Activated B cell treated with CpG ODN at 0.5 μM for 24 hours (primary cell): ENCODE measurements around the gene ACSS1. TPM values are rescaled to one million over a fixed set of nuclear protein-coding genes. Genes with fewer than 3 reads are reported as not detected.

Experiments used
- ATAC-seq: fragments of 200-7000 bp; cut with Tn5 transposase; one replicate; pipeline ENCODE4 v1.10.0; 2021; ENCODE audit warnings: low read depth, mild to moderate bottlenecking, moderate library complexity
- CTCF ChIA-PET: fragments of 350-600 bp; sonication (Branson Sonifier 250); formaldehyde crosslinking; loops from one replicate; lab custom pipeline; 2021; ENCODE audit warnings: antibody characterized with exemption; lab: Charles Lee
- POLR2A ChIA-PET: fragments of 350-600 bp; sonication (Branson Sonifier 250); formaldehyde crosslinking; loops from one replicate; lab custom pipeline; 2021; ENCODE audit warnings: antibody characterized with exemption; lab: Charles Lee
- DNase-seq: peaks from one replicate; pipeline ENCODE4 v3.0.0; 2022
- H3K27ac Mint-ChIP-seq: one replicate; pipeline ENCODE4 v1.8.0; 2020; ENCODE audit warnings: mixed read lengths
- H3K27me3 Mint-ChIP-seq: one replicate; pipeline ENCODE4 v1.8.0; 2021; ENCODE audit warnings: mixed read lengths
- H3K36me3 Mint-ChIP-seq: one replicate; pipeline ENCODE4 v1.8.0; 2021; ENCODE audit warnings: low read depth, mixed read lengths
- H3K4me1 Mint-ChIP-seq: one replicate; pipeline ENCODE4 v1.8.0; 2021; ENCODE audit warnings: mixed read lengths
- H3K4me3 Mint-ChIP-seq: one replicate; pipeline ENCODE4 v1.8.0; 2020; ENCODE audit warnings: mild to moderate bottlenecking, mixed read lengths
- H3K9me3 Mint-ChIP-seq: one replicate; pipeline ENCODE4 v1.8.0; 2020; ENCODE audit warnings: mixed read lengths
- intact Hi-C: fragments of 100-400 bp; cut with micrococcal nuclease; formaldehyde crosslinking; loops from one replicate; pipeline ENCODE4 v1.15.1; 2024
- total RNA-seq: library from RNA; stranded (reverse); gene quantifications from 2 replicates; pipeline ENCODE4 v1.2.3, GENCODE V29; 2022
- TF ChIP-seq, protein P1 (sequence below): fragments of 200-600 bp; IDR thresholded peaks from one replicate; pipeline ENCODE4 v1.8.0; 2022; ENCODE audit warnings: antibody characterized with exemption, mild to moderate bottlenecking

ACSS1 gene
- total RNA-seq, 1 donor from 2014 or later = 34.4 TPM

GRCh38 chr20:24996449-24997377 lies 61.2 kb downstream of the ACSS1 start:
- ATAC-seq (no peak), DNase-seq (no peak)
- H3K27me3 Mint-ChIP-seq = no peaks in the 10 kb centered on the region
- TF ChIP-seq, protein P1, sequence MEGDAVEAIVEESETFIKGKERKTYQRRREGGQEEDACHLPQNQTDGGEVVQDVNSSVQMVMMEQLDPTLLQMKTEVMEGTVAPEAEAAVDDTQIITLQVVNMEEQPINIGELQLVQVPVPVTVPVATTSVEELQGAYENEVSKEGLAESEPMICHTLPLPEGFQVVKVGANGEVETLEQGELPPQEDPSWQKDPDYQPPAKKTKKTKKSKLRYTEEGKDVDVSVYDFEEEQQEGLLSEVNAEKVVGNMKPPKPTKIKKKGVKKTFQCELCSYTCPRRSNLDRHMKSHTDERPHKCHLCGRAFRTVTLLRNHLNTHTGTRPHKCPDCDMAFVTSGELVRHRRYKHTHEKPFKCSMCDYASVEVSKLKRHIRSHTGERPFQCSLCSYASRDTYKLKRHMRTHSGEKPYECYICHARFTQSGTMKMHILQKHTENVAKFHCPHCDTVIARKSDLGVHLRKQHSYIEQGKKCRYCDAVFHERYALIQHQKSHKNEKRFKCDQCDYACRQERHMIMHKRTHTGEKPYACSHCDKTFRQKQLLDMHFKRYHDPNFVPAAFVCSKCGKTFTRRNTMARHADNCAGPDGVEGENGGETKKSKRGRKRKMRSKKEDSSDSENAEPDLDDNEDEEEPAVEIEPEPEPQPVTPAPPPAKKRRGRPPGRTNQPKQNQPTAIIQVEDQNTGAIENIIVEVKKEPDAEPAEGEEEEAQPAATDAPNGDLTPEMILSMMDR = no peak
- H3K9me3 Mint-ChIP-seq = no peaks in the 10 kb centered on the region
- peaks cover 33% of the 10 kb centered on the region for H3K4me1 Mint-ChIP-seq
- ChIA-PET CTCF (interaction anchor here (1.7 to 4.7 kb wide), 2 partner anchors 67 to 403 kb away, joined by 8 to 113 read pairs; no protein-coding TSS in a partner anchor), POLR2A (interaction anchor here (0.8 to 3.0 kb wide), 3 partner anchors 61 to 69 kb away, joined by 3 to 13 read pairs (median 3); partner anchors contain the start of gene ACSS1)
- intact Hi-C loops = no loop called here
- H3K4me3 Mint-ChIP-seq = no peak overlapping the region
- peaks cover 11% of the 10 kb centered on the region for H3K36me3 Mint-ChIP-seq
- no peak overlapping the region for H3K27ac Mint-ChIP-seq

DNA sequence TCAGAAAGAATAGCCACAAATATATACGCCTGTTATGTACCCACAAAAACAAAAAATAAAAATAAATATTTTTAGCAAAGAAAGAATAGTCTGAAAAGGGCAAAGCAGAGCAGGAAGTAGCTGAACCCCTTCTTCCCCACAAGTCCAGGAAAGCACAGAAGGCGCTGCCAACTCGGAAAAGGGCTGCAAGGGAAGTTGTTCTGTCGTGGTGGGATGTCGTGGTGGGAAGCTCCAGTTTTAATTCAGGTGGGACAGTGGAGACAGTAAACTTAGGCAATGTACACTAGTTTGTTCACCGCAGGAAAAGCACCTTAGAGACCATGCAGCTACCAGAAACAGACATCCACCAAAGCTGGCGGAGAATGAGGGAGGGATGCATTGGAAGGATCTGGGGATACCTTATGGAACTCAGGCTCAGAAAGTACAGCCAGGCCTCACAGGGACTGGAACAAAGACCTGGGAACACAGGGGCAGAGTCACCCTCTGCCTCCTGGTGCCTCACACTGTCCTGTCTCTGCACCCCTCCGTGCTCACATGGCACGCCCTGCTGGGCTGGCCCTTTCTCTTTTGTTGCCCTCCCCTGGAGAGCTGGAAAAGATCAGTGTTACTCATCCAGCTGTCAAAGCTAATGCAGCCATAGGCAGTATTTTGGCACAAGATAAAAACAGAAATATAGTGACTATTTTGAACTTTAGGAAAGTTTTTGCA lies 62.0 kb downstream of the ACSS1 start:
- H3K27me3 Mint-ChIP-seq = no peaks in the 10 kb centered on the region
- H3K4me3 Mint-ChIP-seq = no peak overlapping the region
- intact Hi-C loops = loop anchor here (1.0 kb wide), 5 partner anchors 47 to 403 kb away; no protein-coding TSS in a partner anchor
- H3K36me3 Mint-ChIP-seq = peaks cover 11% of the 10 kb centered on the region
- no peaks in the 10 kb centered on the region for H3K9me3 Mint-ChIP-seq
- DNase-seq (no peak), ATAC-seq (no peak)
- ChIA-PET CTCF (interaction anchor here (1.0 to 4.7 kb wide), 5 partner anchors 41 to 413 kb away, joined by 3 to 113 read pairs (median 8); no protein-coding TSS in a partner anchor), POLR2A (interaction anchor here (0.8 to 3.0 kb wide), 3 partner anchors 62 to 69 kb away, joined by 3 to 13 read pairs (median 3); partner anchors contain the start of gene ACSS1)
- H3K27ac Mint-ChIP-seq = no peak overlapping the region
- TF ChIP-seq, protein P1 = no peak
- H3K4me1 Mint-ChIP-seq = peaks cover 41% of the 10 kb centered on the region

GRCh38 chr20:24994470-24995368 lies 63.2 kb downstream of the ACSS1 start:
- Mint-ChIP-seq H3K4me1 (peaks cover 45% of the 10 kb centered on the region), H3K9me3 (no peaks in the 10 kb centered on the region), H3K27ac (peak overlapping the region; percentile 76), H3K27me3 (no peaks in the 10 kb centered on the region), H3K36me3 (peaks cover 11% of the 10 kb centered on the region), H3K4me3 (peak overlapping the region; percentile 70)
- DNase-seq (peak; percentile 65), ATAC-seq (peak; percentile 51)
- intact Hi-C loops = loop anchor here (1.0 to 5.0 kb wide), 7 partner anchors 49 to 1057 kb away; no protein-coding TSS in a partner anchor
- ChIA-PET CTCF (interaction anchor here (0.9 to 4.7 kb wide), 12 partner anchors 12 to 415 kb away, joined by 3 to 113 read pairs (median 4); no protein-coding TSS in a partner anchor), POLR2A (interaction anchor here (0.9 to 3.3 kb wide), 5 partner anchors 63 to 201 kb away, joined by 3 to 35 read pairs (median 4); partner anchors contain the start of genes ACSS1 and ENTPD6)
- TF ChIP-seq, protein P1 = no peak

GRCh38 chr20:24994186-24994465 lies 63.8 kb downstream of the ACSS1 start:
- DNase-seq (no peak), ATAC-seq (no peak)
- intact Hi-C loops = loop anchor here (5.0 kb wide), 2 partner anchors 323 to 1057 kb away; no protein-coding TSS in a partner anchor
- Mint-ChIP-seq H3K9me3 (no peaks in the 10 kb centered on the region), H3K27me3 (no peaks in the 10 kb centered on the region), H3K4me1 (peaks cover 45% of the 10 kb centered on the region), H3K4me3 (peak overlapping the region; percentile 92), H3K27ac (peak overlapping the region; percentile 27), H3K36me3 (peaks cover 11% of the 10 kb centered on the region)
- TF ChIP-seq, protein P1 = no peak
- ChIA-PET CTCF (interaction anchor here (1.0 to 4.7 kb wide), 8 partner anchors 11 to 405 kb away, joined by 3 to 113 read pairs (median 6); no protein-coding TSS in a partner anchor), POLR2A (interaction anchor here (0.9 to 3.3 kb wide), 5 partner anchors 49 to 201 kb away, joined by 3 to 35 read pairs (median 7); partner anchors contain the start of genes ACSS1 and ENTPD6)
